ENCODE results near the gene NSMF.

DNA sequence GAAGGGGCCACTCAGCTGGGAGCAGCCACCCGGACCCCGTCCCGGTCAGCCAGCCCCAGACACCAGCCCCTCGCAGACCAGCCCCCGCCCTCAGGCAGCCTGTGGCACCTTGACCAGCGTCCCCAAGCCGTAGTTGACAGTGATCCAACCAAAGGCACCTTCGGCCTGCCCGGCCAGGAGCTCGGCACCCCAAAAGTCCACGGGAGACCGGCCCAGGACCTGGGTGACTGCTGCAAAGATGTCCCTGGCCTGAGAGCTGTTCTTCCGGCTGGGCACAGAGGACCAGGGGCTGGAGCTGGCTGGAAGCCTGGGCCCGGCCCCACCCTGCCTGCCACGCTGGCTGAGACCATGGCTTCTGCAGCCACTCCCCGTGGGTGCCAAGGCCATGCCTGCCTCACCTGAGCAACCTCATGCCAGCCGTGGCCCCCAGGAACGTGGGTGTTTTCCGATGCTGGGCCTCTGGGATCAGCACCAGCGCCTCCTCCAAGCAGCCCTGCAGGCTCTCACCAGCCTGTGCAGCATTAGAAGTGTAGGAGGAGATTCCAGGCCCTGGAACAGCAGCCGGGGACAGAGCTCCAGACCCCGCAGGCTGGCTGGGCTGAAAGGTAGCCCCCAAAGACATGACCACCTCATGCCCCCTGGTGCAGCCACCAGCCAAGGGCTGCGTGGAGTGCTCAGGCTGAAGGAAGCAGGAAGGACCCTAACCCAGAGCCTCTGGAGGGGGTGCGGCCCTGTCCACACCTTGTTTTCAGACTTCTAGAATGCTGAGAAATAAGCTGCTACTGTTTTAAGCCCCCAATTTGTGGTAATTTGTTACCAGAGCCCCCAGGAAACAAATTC, 22.2 kb downstream of the NSMF start:
- TF ChIP-seq, protein P1, sequence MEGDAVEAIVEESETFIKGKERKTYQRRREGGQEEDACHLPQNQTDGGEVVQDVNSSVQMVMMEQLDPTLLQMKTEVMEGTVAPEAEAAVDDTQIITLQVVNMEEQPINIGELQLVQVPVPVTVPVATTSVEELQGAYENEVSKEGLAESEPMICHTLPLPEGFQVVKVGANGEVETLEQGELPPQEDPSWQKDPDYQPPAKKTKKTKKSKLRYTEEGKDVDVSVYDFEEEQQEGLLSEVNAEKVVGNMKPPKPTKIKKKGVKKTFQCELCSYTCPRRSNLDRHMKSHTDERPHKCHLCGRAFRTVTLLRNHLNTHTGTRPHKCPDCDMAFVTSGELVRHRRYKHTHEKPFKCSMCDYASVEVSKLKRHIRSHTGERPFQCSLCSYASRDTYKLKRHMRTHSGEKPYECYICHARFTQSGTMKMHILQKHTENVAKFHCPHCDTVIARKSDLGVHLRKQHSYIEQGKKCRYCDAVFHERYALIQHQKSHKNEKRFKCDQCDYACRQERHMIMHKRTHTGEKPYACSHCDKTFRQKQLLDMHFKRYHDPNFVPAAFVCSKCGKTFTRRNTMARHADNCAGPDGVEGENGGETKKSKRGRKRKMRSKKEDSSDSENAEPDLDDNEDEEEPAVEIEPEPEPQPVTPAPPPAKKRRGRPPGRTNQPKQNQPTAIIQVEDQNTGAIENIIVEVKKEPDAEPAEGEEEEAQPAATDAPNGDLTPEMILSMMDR (conservative IDR thresholded peaks at IDR 0.05; ENCODE audit: low read depth, low read length) = no peak
- TF ChIP-seq CEBPB (IDR thresholded peaks at IDR 0.05; ENCODE audit: low read depth, low read length) (no peak), POLR2A (IDR thresholded peaks at IDR 0.05; ENCODE audit: low read depth, low read length) (no peak), MAFK (IDR thresholded peaks at IDR 0.05; ENCODE audit: low read depth, low read length) (no peak), CHD1 (IDR thresholded peaks at IDR 0.05; ENCODE audit: low read depth, low read length) (no peak), BHLHE40 (IDR thresholded peaks at IDR 0.05; ENCODE audit: low read depth, low read length) (no peak), RAD21 (IDR thresholded peaks at IDR 0.05; ENCODE audit: low read length) (no peak), MAZ (IDR thresholded peaks at IDR 0.05; ENCODE audit: borderline replicate concordance, low read depth, low read length) (no peak)
- TF ChIP-seq, protein P2, sequence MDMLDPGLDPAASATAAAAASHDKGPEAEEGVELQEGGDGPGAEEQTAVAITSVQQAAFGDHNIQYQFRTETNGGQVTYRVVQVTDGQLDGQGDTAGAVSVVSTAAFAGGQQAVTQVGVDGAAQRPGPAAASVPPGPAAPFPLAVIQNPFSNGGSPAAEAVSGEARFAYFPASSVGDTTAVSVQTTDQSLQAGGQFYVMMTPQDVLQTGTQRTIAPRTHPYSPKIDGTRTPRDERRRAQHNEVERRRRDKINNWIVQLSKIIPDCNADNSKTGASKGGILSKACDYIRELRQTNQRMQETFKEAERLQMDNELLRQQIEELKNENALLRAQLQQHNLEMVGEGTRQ (IDR thresholded peaks at IDR 0.05; ENCODE audit: low read depth, low read length) = no peak

Measured in IMR-90 (cell line).